LoVo (cell line): ENCODE data around the gene CRTC1.
"Not testable (repeated sequence)": the region's sequence is repeated elsewhere in the genome, so short reads cannot be mapped to it uniquely, and the experiment has no call there.

Source experiments
- DNase-seq: peaks from one replicate; pipeline ENCODE4 v3.0.0-alpha.2; 2016; ENCODE audit warnings: low spot score

CRTC1 gene

DNA sequence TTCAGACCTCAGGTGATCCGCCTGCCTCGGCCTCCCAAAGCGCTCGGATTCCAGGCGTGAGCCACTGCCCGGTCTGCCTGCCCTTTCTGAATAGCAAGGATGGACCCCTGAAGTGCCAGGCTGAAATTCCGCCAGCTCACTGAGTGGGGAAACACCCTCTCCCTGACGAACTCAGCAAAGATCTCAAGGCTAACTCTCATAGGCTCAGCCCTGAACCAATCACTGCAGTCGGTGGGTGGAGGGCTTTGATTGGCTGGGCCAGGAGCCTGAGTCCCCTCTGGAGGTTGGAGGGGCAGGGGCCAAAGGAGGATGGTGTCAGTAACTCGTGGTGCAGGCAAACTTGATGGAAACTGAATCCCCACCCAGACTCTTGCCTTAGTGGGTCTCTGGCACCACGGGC is 118.9 kb downstream of the CRTC1 start:
- no peak for DNase-seq

DNA sequence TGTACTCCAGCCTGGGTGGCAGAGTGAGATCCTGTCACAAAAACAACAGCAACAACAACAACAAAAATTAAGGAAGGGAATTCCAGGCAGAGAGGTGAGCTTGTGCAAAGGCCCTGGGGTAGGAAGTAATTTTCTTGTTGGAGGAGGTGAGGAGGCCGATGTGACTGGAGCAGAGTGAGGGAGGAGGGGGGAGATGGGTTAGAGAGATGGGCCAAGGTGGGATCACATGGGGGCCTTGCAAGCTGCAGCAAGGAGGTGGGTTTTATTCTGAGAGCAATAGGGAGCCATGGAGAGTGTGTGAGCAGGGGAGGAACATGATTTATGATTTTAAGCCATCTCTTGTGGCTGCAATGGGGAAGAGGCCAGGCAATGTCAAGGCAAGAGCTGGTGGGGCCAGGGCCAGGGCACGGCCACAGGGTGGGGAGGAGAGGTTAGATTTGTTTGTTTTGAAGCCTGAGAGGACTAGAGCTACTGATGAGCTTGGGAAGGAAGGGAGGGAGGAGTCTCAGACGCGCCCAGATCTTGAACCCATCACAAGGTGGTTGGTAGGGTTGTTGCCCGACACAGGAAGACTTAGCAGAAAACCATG is 120.2 kb downstream of the CRTC1 start:
- no peak for DNase-seq

DNA sequence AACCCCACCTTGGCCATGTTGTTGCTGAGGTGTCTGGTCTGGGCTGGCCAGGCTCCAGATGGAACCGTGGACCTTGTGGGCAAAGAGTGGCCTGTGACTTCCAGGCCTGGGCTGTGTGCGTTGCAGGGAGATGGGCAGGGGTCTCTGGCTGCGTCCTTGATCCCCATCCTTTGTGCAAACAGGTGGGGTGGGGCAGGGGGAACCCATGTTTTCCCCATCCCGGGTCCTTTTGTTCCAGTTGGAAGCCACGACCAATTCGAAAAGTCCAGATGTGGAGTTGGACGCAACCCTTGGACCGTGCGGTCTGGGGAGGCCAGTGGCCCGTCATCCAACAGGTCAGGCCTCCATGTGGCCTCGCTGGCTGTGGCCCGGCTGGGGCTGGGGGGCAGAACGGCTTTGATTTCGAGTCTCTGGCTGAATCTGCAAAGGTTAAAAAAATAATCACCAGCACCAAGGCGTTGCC is 120.7 kb downstream of the CRTC1 start:
- DNase-seq: no peak

DNA sequence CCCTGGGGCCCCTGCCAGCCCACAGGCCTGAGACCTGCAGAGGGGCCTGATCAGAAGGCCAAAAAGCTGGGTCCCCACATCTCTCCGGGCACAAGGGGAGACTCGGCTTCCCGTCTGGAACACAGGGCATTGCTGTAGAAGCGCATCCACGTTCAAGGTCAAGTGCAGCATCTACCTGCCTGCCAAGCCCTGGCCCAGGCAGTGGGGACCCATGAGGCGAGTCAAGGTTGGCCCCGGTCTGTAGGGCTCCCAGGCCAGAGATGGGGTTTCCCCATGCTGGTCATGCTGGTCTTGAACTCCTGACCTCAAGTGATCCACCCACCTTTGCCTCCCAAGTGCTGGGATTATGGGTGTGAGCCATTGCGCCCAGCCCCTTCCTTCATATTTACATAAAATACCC is 121.2 kb downstream of the CRTC1 start:
- no peak for DNase-seq

DNA sequence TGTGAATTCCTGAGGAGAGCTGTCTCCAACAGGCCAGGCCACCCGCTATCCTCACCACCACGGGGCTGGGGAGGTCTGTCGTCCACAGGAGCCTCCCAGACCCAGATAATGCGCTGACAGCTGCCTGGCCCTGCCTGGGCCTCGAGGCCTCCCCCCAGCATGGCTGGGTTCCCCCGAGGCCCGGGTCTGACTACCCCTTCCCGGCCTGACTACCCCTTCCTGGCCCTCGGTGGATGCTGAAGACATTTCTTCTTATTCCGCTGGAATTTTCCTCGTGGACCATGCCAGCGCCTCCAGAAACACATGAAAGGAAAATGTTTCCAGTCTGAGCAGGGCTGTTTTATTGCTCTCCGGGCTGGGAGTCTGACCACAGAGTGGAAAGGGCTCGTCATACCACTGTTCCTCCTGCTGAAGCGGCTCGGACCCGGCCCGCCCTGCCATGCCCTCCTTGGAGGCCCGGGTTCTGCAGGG is 124.4 kb downstream of the CRTC1 start:
- no peak for DNase-seq

DNA sequence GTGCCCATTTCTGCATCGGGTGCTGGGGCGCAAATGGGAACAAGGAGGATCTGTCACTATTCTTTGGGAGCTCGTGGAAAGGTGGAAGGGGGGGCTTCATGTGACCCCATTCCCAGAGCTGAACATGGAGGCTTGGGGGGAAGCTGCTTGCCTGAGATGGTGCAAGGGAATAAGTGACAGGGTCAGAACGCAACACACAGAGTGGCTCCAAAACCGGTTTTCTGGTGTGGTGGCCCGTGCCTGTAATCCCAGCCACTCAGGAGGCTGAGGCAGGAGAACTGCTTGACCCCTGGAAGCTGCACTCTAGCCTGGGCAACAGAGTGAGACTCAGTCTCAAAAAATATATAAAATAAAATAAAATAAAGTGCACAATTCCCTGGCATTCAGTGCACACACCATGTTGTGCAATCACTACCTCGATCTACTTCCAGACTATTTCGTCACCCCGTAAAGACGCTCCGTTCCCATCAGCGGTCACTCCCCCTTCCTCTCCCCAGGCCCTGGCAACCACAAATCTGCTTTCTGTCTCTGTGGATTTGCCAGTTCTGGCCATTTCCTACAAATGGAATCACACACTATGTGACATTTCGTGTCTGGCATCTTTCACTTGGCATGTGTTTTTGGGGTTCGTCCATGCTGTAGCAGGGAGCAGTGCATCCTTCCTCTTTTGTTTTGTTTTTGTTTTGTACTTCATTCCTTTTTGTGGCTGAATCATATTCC is 125.8 kb downstream of the CRTC1 start:
- no peak for DNase-seq

DNA sequence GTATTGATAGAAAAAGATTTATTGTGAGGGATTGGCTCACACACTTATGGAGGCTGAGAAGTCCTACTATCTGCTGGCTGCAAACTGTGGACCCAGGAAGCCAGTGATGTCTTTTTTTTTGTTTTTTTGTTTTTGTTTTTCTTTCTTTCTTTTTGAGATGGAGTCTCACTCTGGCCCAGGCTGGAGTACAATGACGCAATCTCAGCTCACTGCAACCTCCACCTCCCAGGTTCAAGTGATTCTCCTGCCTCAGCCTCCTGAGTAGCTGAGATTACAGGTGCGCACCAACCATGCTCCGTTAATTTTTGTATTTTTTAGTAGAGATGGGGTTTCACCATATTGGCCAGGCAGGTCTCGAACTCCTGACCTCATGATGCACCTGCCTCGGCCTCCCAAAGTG is 128.2 kb downstream of the CRTC1 start:
- not testable (repeated sequence) for DNase-seq

DNA sequence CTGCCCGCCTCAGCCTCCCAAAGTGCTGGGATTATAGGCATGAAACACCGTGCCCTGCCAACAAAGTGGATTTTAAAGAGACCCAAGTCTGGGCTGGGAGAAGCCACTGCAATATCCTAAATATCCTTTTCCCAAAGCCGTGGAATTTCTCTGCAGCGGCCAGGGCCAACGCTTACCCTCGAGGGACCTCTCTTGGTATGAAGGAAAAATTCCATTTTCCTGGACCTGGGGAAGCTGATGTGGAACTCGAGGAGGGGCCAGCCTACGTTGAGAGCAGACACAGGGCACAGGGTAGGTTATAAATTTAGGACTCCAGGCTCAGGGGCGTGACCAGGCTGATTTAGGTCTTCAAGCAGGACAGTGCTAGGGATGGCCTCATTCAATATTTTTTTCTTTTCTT is 130.6 kb downstream of the CRTC1 start:
- DNase-seq: no peak

DNA sequence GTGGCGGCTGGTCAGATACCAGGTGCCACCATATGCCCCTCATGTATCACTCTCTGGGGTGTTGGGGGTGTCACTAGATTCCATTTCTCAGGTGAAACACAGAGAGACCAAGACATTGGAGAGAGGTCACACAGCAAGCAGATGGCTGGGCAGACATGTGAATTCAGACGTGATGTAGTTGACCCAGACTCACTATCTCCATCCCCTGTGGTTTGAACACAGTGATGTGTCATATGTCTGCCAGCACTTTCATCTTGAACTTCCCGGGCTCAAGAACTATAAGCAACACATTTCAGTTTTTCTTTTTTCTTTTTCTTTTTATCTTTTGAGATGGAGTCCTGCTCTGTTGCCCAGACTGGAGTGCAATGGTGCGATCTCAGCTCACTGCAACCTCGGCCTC is 132.2 kb downstream of the CRTC1 start:
- no peak for DNase-seq

DNA sequence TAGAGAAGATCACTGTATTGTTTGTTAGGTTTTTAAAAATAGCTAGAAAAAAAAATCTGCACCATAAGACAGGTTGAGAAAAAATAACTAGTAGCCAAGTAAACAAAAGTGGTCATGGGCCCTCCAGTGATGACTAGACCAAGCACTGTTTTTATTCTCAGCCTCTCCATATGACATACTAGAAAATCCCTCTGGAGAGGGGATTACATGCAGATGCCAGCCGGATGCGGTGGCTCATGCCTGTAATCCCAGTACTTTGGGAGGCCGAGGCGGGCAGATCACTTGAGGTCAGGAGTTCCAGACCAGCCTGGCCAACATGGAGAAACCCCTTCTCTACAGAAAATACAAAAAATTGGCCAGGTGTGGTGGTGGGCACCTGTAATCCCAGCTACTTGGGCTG is 133.2 kb downstream of the CRTC1 start:
- DNase-seq: not testable (repeated sequence)

DNA sequence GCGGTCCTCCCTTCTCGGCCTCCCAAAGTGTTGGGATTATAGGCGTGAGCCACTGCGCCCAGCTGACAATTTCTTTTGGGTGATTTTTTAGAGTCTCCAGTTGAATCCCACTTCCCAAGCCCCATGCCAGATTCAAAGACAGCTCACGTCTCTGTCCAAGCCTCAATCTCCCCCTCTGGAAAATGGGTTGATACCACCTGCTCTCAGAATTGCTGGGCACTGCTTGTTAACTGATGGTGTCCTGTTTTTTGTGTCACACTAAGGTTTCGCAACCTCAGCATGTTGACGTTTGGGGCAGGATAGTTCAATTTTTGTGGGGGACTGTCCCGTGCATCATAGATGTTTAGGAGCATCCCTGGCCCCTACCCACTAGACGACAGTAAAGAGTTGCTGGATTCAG is 134.1 kb downstream of the CRTC1 start:
- no peak for DNase-seq

DNA sequence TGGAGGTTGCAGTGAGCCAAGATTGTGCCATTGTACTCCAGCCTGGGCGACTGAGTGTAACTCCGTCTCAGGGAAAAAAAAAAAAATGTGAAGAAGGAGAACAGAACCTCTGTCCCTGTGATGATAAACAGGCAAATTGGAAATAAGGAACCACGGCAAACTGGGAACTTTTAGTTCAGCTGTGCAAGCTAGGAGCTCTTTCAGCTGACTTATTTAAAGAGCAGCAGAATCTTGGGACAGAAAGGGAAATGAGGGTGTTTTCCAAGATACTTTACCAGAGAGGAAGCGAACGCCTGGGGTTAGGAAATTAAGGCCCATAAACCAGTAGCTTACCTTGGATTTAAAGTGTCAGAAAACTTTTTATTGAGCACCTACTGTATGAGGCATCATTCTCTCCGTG is 145.3 kb downstream of the CRTC1 start:
- DNase-seq: no peak

DNA sequence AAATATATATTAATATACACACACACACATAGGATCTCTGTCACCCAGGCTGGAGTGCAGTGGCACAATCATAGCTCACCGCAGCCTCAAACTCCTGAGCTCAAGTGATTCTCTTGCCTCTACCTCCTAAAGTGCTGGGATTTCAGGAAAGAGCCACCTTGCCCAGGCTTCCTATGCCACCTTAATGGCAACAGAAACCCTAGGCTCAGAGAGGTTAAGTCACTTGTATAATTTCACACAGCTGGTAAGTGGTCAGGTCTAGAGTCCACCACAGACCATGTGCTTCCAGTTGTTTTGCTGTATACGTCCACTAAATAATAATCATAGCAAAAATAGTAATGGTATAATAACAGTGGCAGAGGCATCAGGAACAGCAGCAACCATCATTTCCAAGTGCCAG is 147.0 kb downstream of the CRTC1 start:
- DNase-seq: no peak

DNA sequence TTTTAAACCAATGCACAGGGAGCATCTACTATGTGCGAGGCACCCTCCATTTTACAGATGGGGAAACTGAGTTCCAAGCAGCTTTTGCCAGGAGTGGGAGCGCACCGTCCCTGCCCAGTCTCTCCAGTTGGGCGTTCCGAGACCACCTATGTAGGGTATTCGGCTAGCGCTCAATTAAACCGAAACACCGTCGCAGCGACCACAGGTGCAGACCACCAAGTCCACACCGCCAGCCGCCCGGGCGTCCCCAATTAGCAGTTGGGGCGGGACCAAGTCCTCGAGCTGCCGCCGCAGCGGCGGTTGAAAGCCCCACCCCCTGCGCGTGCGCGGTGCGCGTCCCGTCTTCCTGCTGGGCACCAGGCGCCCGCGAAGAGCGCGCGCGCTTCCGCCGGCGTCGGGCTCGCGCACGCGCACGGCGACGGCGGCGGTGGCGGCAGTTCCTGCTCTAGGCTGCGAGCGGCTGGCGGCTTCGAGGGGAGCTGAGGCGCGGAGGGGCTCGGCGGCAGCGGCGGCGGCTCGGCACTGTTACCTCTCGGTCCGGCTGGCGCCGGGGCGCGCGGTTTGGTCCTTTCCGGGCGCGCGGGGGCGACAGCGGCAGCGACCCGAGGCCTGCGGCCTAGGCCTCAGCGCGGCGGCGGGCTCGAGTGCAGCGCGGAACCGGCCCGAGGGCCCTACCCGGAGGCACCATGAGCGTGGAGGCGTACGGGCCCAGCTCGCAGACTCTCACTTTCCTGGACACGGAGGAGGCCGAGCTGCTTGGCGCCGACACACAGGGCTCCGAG is 148.2 kb downstream of the CRTC1 start, which contains the start of gene UPF1:
TSS of gene UPF1 (plus strand) at position 436 of the 782 bp plus-strand sequence. CDS start at position 687, 251 bp downstream.
- peak; percentile 95 for DNase-seq
